K562 (cell line): Measurements from ENCODE around the gene CLCN4. TPM values are rescaled to one million over a fixed set of nuclear protein-coding genes. Genes with fewer than 3 reads are reported as not detected.

Source experiments
- ATAC-seq: fragments of 200-7000 bp; cut with Tn5 transposase; 3 replicates; pipeline ENCODE4 v1.9.1; 2020; ENCODE audit warnings: moderate library complexity
- BruUV-seq: library from RNA; stranded (reverse); fragments of 400-500 nt; replicated peaks from 2 replicates; lab custom pipeline; 2021; lab: Mats Ljungman, UMichigan
- CTCF ChIA-PET: fragments of 300-600 bp; formaldehyde crosslinking; extraction: SDS; loops from one replicate; lab custom pipeline; 2021; ENCODE audit warnings: low intra/inter-chr PET ratio; lab: Yijun Ruan, JAX
- POLR2A ChIA-PET: fragments of 300-600, 350-650 bp; sonication (Branson Sonifier 250); formaldehyde crosslinking; extraction: SDS; loops from one replicate; lab custom pipeline; 2021; ENCODE audit warnings: antibody characterized with exemption, inconsistent platforms; lab: Yijun Ruan, JAX
- DNase-seq, 4 experiments: peaks; one replicate each; pipeline versions ENCODE4 v3.0.0 to v3.0.0-alpha.2; 2011 to 2018; ENCODE audit warnings: low spot score in 3 of 4, mixed read lengths in 3 of 4; ENCODE audit errors: extremely low read depth in 1 of 4
- FAIRE-seq: peaks from 2 replicates; lab custom pipeline; 2011; peaks lifted over from hg19 to GRCh38; lab: Jason Lieb, UNC
- H2AFZ ChIP-seq: 2 replicates; pipeline ENCODE4 v1.6.0; 2011; ENCODE audit warnings: low read depth, low read length, control low read depth, inconsistent platforms
- H3K27ac ChIP-seq: fragments of 200-600 bp; 3 replicates; pipeline ENCODE4 v1.8.0; 2011; ENCODE audit warnings: low read depth, mild to moderate bottlenecking, control low read depth, inconsistent platforms, low read length, moderate library complexity, mixed read lengths; ENCODE audit errors: extremely low read depth
- H3K27me3 ChIP-seq, 2 experiments: fragments of 300-600 bp in 1 of 2; 2 replicates in 1 of 2; 3 replicates in 1 of 2; pipeline versions ENCODE4 v1.6.0 to v1.8.0; 2011; ENCODE audit warnings: inconsistent platforms in 2 of 2, low read length in 2 of 2, mild to moderate bottlenecking in 1 of 2, mixed read lengths in 1 of 2, moderate library complexity in 1 of 2; ENCODE audit not compliant: control insufficient read depth in 2 of 2, insufficient read depth in 2 of 2
- H3K36me3 ChIP-seq: fragments of 300-600 bp; 3 replicates; pipeline ENCODE4 v1.8.0; 2011; ENCODE audit warnings: mild to moderate bottlenecking, low read length, inconsistent platforms; ENCODE audit not compliant: control insufficient read depth, insufficient read depth
- H3K4me1 ChIP-seq, 2 experiments: fragments of 200-600 bp in 1 of 2; replicated peaks in 1 of 2; 2 replicates in 1 of 2; 3 replicates in 1 of 2; pipeline versions ENCODE4 v1.5.1 to v1.8.0; 2011; ENCODE audit warnings: inconsistent platforms in 2 of 2, low read length in 2 of 2, mild to moderate bottlenecking in 1 of 2, mixed read lengths in 1 of 2, moderate library complexity in 1 of 2; ENCODE audit not compliant: control insufficient read depth in 2 of 2, insufficient read depth in 2 of 2
- H3K4me2 ChIP-seq: 2 replicates; pipeline ENCODE4 v1.6.1; 2011; ENCODE audit warnings: low read length, control low read depth, inconsistent platforms, mixed read lengths; ENCODE audit not compliant: insufficient read depth
- H3K4me3 ChIP-seq: fragments of 200-600 bp; sonication (generic), shearing (Covaris generic); 2 replicates; pipeline ENCODE4 v1.5.1; 2016; ENCODE audit warnings: control low read depth, inconsistent platforms
- H3K79me2 ChIP-seq: fragments of 200-600 bp; 3 replicates; pipeline ENCODE4 v1.8.0; 2011; ENCODE audit warnings: low read length, inconsistent platforms; ENCODE audit not compliant: control insufficient read depth, insufficient read depth
- H3K9ac ChIP-seq, 2 experiments: 2 replicates each; pipeline versions ENCODE4 v1.6.0 to v1.6.1; 2011; ENCODE audit warnings: low read depth in 2 of 2, low read length in 2 of 2, control low read depth in 1 of 2, inconsistent platforms in 1 of 2, mild to moderate bottlenecking in 1 of 2, mixed read lengths in 1 of 2; ENCODE audit not compliant: insufficient read depth in 1 of 2
- H3K9me1 ChIP-seq: one replicate; pipeline ENCODE4 v1.6.0; 2011; ENCODE audit warnings: inconsistent platforms, mild to moderate bottlenecking, low read length, moderate library complexity; ENCODE audit not compliant: control insufficient read depth, insufficient read depth
- H3K9me3 ChIP-seq: replicated peaks from 2 replicates; pipeline ENCODE4 v1.5.1; 2011; ENCODE audit warnings: low read depth, low read length, inconsistent platforms; ENCODE audit not compliant: control insufficient read depth, insufficient read depth
- H4K20me1 ChIP-seq: replicated peaks from 2 replicates; pipeline ENCODE4 v1.6.1; 2011; ENCODE audit warnings: low read length, inconsistent platforms, mixed read lengths; ENCODE audit not compliant: control insufficient read depth, insufficient read depth
- BRD9 ChIP-seq: fragments of 450-650 bp; IDR thresholded peaks from 2 replicates; pipeline ENCODE4 v1.6.1; 2018; ENCODE audit warnings: low read depth; ENCODE audit not compliant: partially characterized antibody
- CTCF ChIP-seq, 3 experiments: IDR thresholded peaks in 2 of 3; conservative IDR thresholded peaks in 1 of 3; 2 replicates each; pipeline ENCODE4 v1.5.1; 2011 to 2012; ENCODE audit warnings: low read length in 3 of 3, mild to moderate bottlenecking in 3 of 3, control low read depth in 2 of 3, improper control_type of control experiment in 1 of 3, inconsistent platforms in 1 of 3, low read depth in 1 of 3, mixed read lengths in 1 of 3, moderate library complexity in 1 of 3; ENCODE audit not compliant: insufficient read depth in 2 of 3
- GTF2B ChIP-seq: IDR thresholded peaks from 2 replicates; pipeline ENCODE4 v1.6.1; 2011; ENCODE audit not compliant: insufficient read length; ENCODE audit errors: extremely low read depth
- HINFP ChIP-seq: fragments of 450-650 bp; conservative IDR thresholded peaks from 2 replicates; pipeline ENCODE4 v1.6.1; 2016; ENCODE audit warnings: missing genetic modification characterization, low read depth, mild to moderate bottlenecking, control low read depth, missing compliant biosample characterization
- MTA1 ChIP-seq: fragments of 450-650 bp; IDR thresholded peaks from 2 replicates; pipeline ENCODE4 v1.6.1; 2017; ENCODE audit warnings: borderline replicate concordance
- PYGO2 ChIP-seq: fragments of 450-650 bp; IDR thresholded peaks from 2 replicates; pipeline ENCODE4 v1.6.1; 2016; ENCODE audit warnings: mild to moderate bottlenecking, missing genetic modification characterization, moderate library complexity, missing compliant biosample characterization
- RBFOX2 ChIP-seq: fragments of 200-400 bp; formaldehyde crosslinking; IDR thresholded peaks from 2 replicates; pipeline ENCODE4 v1.6.1; 2017; ENCODE audit warnings: low read depth, mild to moderate bottlenecking, low read length, moderate library complexity
- SREBF2 ChIP-seq: sonication (generic); formaldehyde crosslinking; IDR thresholded peaks from 2 replicates; pipeline ENCODE4 v1.4.0; 2020; ENCODE audit warnings: mild to moderate bottlenecking, missing genetic modification reagents
- ZNF253 ChIP-seq: fragments of 250-450 bp; sonication (Bioruptor Pico); conservative IDR thresholded peaks from 2 replicates; pipeline ENCODE4 v1.6.1; 2021; ENCODE audit warnings: mild to moderate bottlenecking
- ZNF512 ChIP-seq: IDR thresholded peaks from 2 replicates; pipeline ENCODE4 v1.6.1; 2016; ENCODE audit warnings: missing genetic modification characterization, missing compliant biosample characterization
- ZNF584 ChIP-seq: fragments of 200-800 bp; sonication (Bioruptor generic); IDR thresholded peaks from 2 replicates; pipeline ENCODE4 v1.6.1; 2016; ENCODE audit warnings: low read depth, mild to moderate bottlenecking, missing genetic modification characterization, missing compliant biosample characterization
- ZNF695 ChIP-seq: fragments of 450-650 bp; formaldehyde crosslinking; IDR thresholded peaks from 2 replicates; pipeline ENCODE4 v1.4.0; 2020; ENCODE audit warnings: mild to moderate bottlenecking, moderate library complexity
- WGBS: fragments of 100-300 bp; shearing (Covaris generic); methylation state at CpG from one replicate; pipeline ENCODE4 v1.1.6; 2016; ENCODE audit warnings: low coverage, mixed read lengths; ENCODE audit not compliant: insufficient coverage; ENCODE audit errors: missing lambda C conversion rate; 5-methylcytosine and 5-hydroxymethylcytosine counted together
- in situ Hi-C: fragments of 300-500 bp; cut with MboI; formaldehyde crosslinking; loops from 4 replicates; pipeline ENCODE4 v1.15.0; 2018; ENCODE audit warnings: inconsistent platforms, mixed read lengths
- intact Hi-C: fragments of 100-400 bp; cut with micrococcal nuclease; formaldehyde crosslinking; loops from 2 replicates; pipeline ENCODE4 v1.14.2; 2022
- polyA plus RNA-seq, 8 experiments: library from polyadenylated mRNA; depleted of rRNA in 4 of 8; stranded (reverse) in 5 of 8; unstranded in 3 of 8; fragments of >200 nt; fragmentation: Nextera tagmentation in 2 of 8; fragmentation: Illumina TruSeq in 1 of 8; extraction: Ambion mirVana in 2 of 8; extraction: Trizol in 1 of 8; gene quantifications; 2 replicates each; pipeline versions ENCODE4 v1.2.1 to v1.2.3, GENCODE V29; 2011 to 2014; ENCODE audit warnings: inconsistent platforms in 1 of 8, missing spikeins in 1 of 8
- total RNA-seq, 7 experiments: library from RNA; depleted of rRNA in 6 of 7; stranded (reverse); fragments of >200 nt in 6 of 7; fragmentation: Illumina TruSeq in 2 of 7; extraction: Trizol in 2 of 7; gene quantifications; 2 replicates each; pipeline versions ENCODE4 v1.2.1 to v1.2.3, GENCODE V29; 2011 to 2021; ENCODE audit warnings: low replicate concordance in 1 of 7
- TF ChIP-seq, protein P1 (sequence below): sonication (generic); IDR thresholded peaks from 2 replicates; pipeline ENCODE4 v1.6.1; 2016
- TF ChIP-seq, protein P2 (sequence below): fragments of 450-650 bp; formaldehyde crosslinking; IDR thresholded peaks from 2 replicates; pipeline ENCODE4 v1.4.0; 2022; ENCODE audit warnings: mild to moderate bottlenecking, moderate library complexity

Gene CLCN4
- total and polyA plus RNA-seq, 9 of the 15 experiments (the other 6 are each of a cell fraction or from before 2014, with no cell fraction given) = 0.03 to 0.24 (median 0.10) TPM; not detected in 1

GRCh38 chrX:10221651-10222050, 64.9 kb downstream of the CLCN4 start (continued):
- TF ChIP-seq ZNF253 (CRISPR knock-in tag) (no peak), GTF2B (no peak), ZNF584 (CRISPR knock-in tag) (no peak), BRD9 (no peak)
- TF ChIP-seq, protein P1, sequence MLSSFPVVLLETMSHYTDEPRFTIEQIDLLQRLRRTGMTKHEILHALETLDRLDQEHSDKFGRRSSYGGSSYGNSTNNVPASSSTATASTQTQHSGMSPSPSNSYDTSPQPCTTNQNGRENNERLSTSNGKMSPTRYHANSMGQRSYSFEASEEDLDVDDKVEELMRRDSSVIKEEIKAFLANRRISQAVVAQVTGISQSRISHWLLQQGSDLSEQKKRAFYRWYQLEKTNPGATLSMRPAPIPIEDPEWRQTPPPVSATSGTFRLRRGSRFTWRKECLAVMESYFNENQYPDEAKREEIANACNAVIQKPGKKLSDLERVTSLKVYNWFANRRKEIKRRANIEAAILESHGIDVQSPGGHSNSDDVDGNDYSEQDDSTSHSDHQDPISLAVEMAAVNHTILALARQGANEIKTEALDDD = no peak

DNA sequence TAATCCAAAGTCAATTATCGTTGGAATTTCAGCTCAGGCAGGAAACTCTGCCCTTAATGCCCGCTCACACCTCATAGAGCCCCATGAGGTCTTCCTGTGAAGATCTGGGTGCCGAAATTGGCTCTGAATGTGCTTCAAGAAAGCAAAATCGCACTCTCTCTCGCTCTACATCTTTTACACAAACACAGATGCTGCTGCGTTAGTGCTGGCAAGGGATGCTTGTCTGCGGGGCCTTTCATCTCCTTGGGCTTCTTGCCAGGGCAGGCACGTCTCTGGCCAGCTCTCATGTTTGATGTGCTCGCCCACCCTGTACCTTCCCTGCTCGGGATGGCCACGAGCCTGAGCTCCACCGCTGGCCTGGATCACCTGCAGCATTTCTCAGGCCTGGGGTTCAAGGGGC, 66.5 kb downstream of the CLCN4 start:
- Histone ChIP-seq H3K27me3 (peaks cover 2 to 27% of the 10 kb centered on the region in 2 experiments; a peak in 3 of 5 replicates), H2AFZ (no peak overlapping the region), H3K36me3 (no peaks in the 10 kb centered on the region), H3K4me1 (no peaks in the 10 kb centered on the region), H3K9ac (no peak overlapping the region), H3K27ac (no peak overlapping the region), H3K4me2 (no peak overlapping the region), H3K9me1 (no peaks in the 10 kb centered on the region), H3K79me2 (no peaks in the 10 kb centered on the region), H3K4me3 (no peak overlapping the region), H3K9me3 (no peaks in the 10 kb centered on the region), H4K20me1 (no peaks in the 10 kb centered on the region)
- WGBS = 0% methylated on average over 10 of the region's 12 CpGs
- no TSS peak for BruUV-seq
- no peak for FAIRE-seq
- no peak for DNase-seq
- CTCF ChIA-PET = no interaction called here
- in situ Hi-C loops = no loop called here
- POLR2A ChIA-PET = no interaction called here
- intact Hi-C loops = no loop called here
- ATAC-seq = no peak
- TF ChIP-seq ZNF695 (no peak), MTA1 (no peak), RBFOX2 (no peak), SREBF2 (no peak), CTCF (IDR thresholded peaks at IDR 0.05 in 2 of 3, conservative IDR thresholded peaks at IDR 0.05 in 1 of 3; ENCODE audit: insufficient read depth in 2 of 3, low read depth in 1 of 3, low read length in 3 of 3) (no peak), ZNF512 (tag) (no peak), PYGO2 (tag) (no peak), HINFP (tag) (no peak)
- TF ChIP-seq, protein P2, sequence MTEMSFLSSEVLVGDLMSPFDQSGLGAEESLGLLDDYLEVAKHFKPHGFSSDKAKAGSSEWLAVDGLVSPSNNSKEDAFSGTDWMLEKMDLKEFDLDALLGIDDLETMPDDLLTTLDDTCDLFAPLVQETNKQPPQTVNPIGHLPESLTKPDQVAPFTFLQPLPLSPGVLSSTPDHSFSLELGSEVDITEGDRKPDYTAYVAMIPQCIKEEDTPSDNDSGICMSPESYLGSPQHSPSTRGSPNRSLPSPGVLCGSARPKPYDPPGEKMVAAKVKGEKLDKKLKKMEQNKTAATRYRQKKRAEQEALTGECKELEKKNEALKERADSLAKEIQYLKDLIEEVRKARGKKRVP (CRISPR knock-in tag) = no peak
